Skeletal muscle satellite cell (primary cell): ENCODE results near the gene CREB3L2.
"Not testable (repeated sequence)": the region's sequence is repeated elsewhere in the genome, so short reads cannot be mapped to it uniquely, and the experiment has no call there.

ENCODE experiments used
- H3K27me3 ChIP-seq: 2 replicates; pipeline ENCODE4 v1.7.0; 2013; ENCODE audit warnings: low read length; ENCODE audit not compliant: control insufficient read depth, insufficient read depth
- H3K36me3 ChIP-seq: 2 replicates; pipeline ENCODE4 v1.7.0; 2013; ENCODE audit warnings: mild to moderate bottlenecking, control low read depth, low read length; ENCODE audit not compliant: insufficient read depth
- H3K4me1 ChIP-seq: 2 replicates; pipeline ENCODE4 v1.7.0; 2013; ENCODE audit warnings: low read length; ENCODE audit not compliant: control insufficient read depth, insufficient read depth
- H3K4me2 ChIP-seq: 2 replicates; pipeline ENCODE4 v1.7.0; 2013; ENCODE audit warnings: mild to moderate bottlenecking, low read length
- H3K4me3 ChIP-seq: 2 replicates; pipeline ENCODE4 v1.7.0; 2013; ENCODE audit warnings: low read length
- H3K9ac ChIP-seq: 2 replicates; pipeline ENCODE4 v1.7.0; 2013; ENCODE audit warnings: mild to moderate bottlenecking, low read depth, low read length, moderate library complexity
- H3K9me3 ChIP-seq: replicated peaks from 2 replicates; pipeline ENCODE4 v1.7.0; 2013; ENCODE audit warnings: mild to moderate bottlenecking, control low read depth, low read length

CREB3L2 gene

GRCh38 chr7:137906636-137907035, 95.2 kb downstream of the CREB3L2 start:
- not testable (repeated sequence) for H3K27me3 ChIP-seq
- H3K36me3 ChIP-seq: peaks cover 76% of the 10 kb centered on the region

GRCh38 chr7:137904833-137905232, 97.1 kb downstream of the CREB3L2 start:
- Histone ChIP-seq H3K4me1 (peaks cover 4% of the 10 kb centered on the region), H3K36me3 (peaks cover 77% of the 10 kb centered on the region), H3K9ac (no peak overlapping the region), H3K27me3 (no peaks in the 10 kb centered on the region), H3K4me2 (no peak overlapping the region), H3K9me3 (no peaks in the 10 kb centered on the region), H3K4me3 (no peak overlapping the region)

More at GRCh38 chr7:137906636-137907035, 95.2 kb downstream of the CREB3L2 start:
- H3K4me1 ChIP-seq, H3K9ac ChIP-seq, H3K4me2 ChIP-seq, H3K4me3 ChIP-seq, H3K9me3 ChIP-seq: not testable (repeated sequence)

- no peak overlapping the region for H3K4me3 ChIP-seq
- peaks cover 76% of the 10 kb centered on the region for H3K36me3 ChIP-seq
- no peaks in the 10 kb centered on the region for H3K27me3 ChIP-seq
- H3K9me3 ChIP-seq: no peaks in the 10 kb centered on the region
- peak overlapping the region; percentile 9 for H3K9ac ChIP-seq
- no peak overlapping the region for H3K4me2 ChIP-seq
- peaks cover 9% of the 10 kb centered on the region for H3K4me1 ChIP-seq
Observed at GRCh38 chr7:137903382-137904169, 98.3 kb downstream of the CREB3L2 start.

- Histone ChIP-seq H3K4me2 (no peak overlapping the region), H3K4me1 (peaks cover 9% of the 10 kb centered on the region), H3K4me3 (no peak overlapping the region), H3K36me3 (peaks cover 57% of the 10 kb centered on the region), H3K9ac (no peak overlapping the region), H3K9me3 (no peaks in the 10 kb centered on the region), H3K27me3 (no peaks in the 10 kb centered on the region)
Observed at GRCh38 chr7:137900137-137900536, 101.7 kb downstream of the CREB3L2 start.

GRCh38 chr7:137898839-137899721, 102.8 kb downstream of the CREB3L2 start:
- Histone ChIP-seq H3K27me3 (no peaks in the 10 kb centered on the region), H3K4me1 (peaks cover 9% of the 10 kb centered on the region), H3K36me3 (peaks cover 63% of the 10 kb centered on the region), H3K4me2 (peak overlapping the region; percentile 27), H3K9ac (peak overlapping the region; percentile 18), H3K9me3 (no peaks in the 10 kb centered on the region), H3K4me3 (no peak overlapping the region)

- H3K27me3 ChIP-seq: no peaks in the 10 kb centered on the region
- peaks cover 13% of the 10 kb centered on the region for H3K4me1 ChIP-seq
- peaks cover 61% of the 10 kb centered on the region for H3K36me3 ChIP-seq
- H3K4me2 ChIP-seq: no peak overlapping the region
- no peak overlapping the region for H3K4me3 ChIP-seq
- no peak overlapping the region for H3K9ac ChIP-seq
- H3K9me3 ChIP-seq: no peaks in the 10 kb centered on the region
Observed at GRCh38 chr7:137895301-137896221, 106.3 kb downstream of the CREB3L2 start.

GRCh38 chr7:137893143-137893742, 108.6 kb downstream of the CREB3L2 start:
- H3K4me2 ChIP-seq: no peak overlapping the region
- no peaks in the 10 kb centered on the region for H3K9me3 ChIP-seq
- H3K36me3 ChIP-seq: peaks cover 70% of the 10 kb centered on the region
- H3K27me3 ChIP-seq: no peaks in the 10 kb centered on the region
- no peak overlapping the region for H3K9ac ChIP-seq
- no peak overlapping the region for H3K4me3 ChIP-seq
- peaks cover 13% of the 10 kb centered on the region for H3K4me1 ChIP-seq

GRCh38 chr7:137891016-137891655, 110.8 kb downstream of the CREB3L2 start:
- no peak overlapping the region for H3K4me2 ChIP-seq
- no peak overlapping the region for H3K9ac ChIP-seq
- H3K4me3 ChIP-seq: no peak overlapping the region
- peaks cover 21% of the 10 kb centered on the region for H3K4me1 ChIP-seq
- H3K27me3 ChIP-seq: no peaks in the 10 kb centered on the region
- H3K9me3 ChIP-seq: no peaks in the 10 kb centered on the region
- peaks cover 82% of the 10 kb centered on the region for H3K36me3 ChIP-seq

GRCh38 chr7:137890449-137890921, 111.4 kb downstream of the CREB3L2 start:
- peaks cover 83% of the 10 kb centered on the region for H3K36me3 ChIP-seq

GRCh38 chr7:137888241-137888640, 113.6 kb downstream of the CREB3L2 start:
- no peaks in the 10 kb centered on the region for H3K27me3 ChIP-seq
- H3K9ac ChIP-seq: no peak overlapping the region
- peaks cover 33% of the 10 kb centered on the region for H3K4me1 ChIP-seq
- H3K4me2 ChIP-seq: no peak overlapping the region
- no peak overlapping the region for H3K4me3 ChIP-seq
- no peaks in the 10 kb centered on the region for H3K9me3 ChIP-seq
- peaks cover 78% of the 10 kb centered on the region for H3K36me3 ChIP-seq

More at GRCh38 chr7:137890449-137890921, 111.4 kb downstream of the CREB3L2 start:
- Histone ChIP-seq H3K9ac (peak overlapping the region; percentile 25), H3K9me3 (no peaks in the 10 kb centered on the region), H3K4me3 (no peak overlapping the region), H3K4me1 (peaks cover 21% of the 10 kb centered on the region), H3K4me2 (no peak overlapping the region), H3K27me3 (no peaks in the 10 kb centered on the region)
